Fibroblast of pulmonary artery (primary cell): ENCODE data around the gene CD163L1.
A peak's percentile ranks its signal among the peaks of the same experiment; 100 is the strongest.

ENCODE experiments used
- DNase-seq: peaks from one replicate; pipeline ENCODE4 v3.0.0-alpha.2; 2010; ENCODE audit warnings: low read depth
- H3K4me3 ChIP-seq: replicated peaks from 2 replicates; pipeline ENCODE4 v1.5.1; 2011; ENCODE audit warnings: low read depth, mild to moderate bottlenecking, control low read depth, low read length, moderate library complexity
- CTCF ChIP-seq: IDR thresholded peaks from 2 replicates; pipeline ENCODE4 v1.5.1; 2011; ENCODE audit warnings: mild to moderate bottlenecking, control low read depth, low read length, inconsistent platforms; ENCODE audit errors: missing control alignments

Gene CD163L1

GRCh38 chr12:7376196-7376595 is 67.8 kb downstream of the CD163L1 start:
- H3K4me3 ChIP-seq, result no peak overlapping the region
- DNase-seq, result peak; percentile 16
- TF ChIP-seq CTCF, result no peak

- TF ChIP-seq CTCF, result no peak
- no peak for DNase-seq
- H3K4me3 ChIP-seq, result no peak overlapping the region
These were observed 68.8 kb downstream of the CD163L1 start for GRCh38 chr12:7375145-7375543.

- TF ChIP-seq CTCF, result peak; percentile 23
- peak; percentile 7 for DNase-seq
- no peak overlapping the region for H3K4me3 ChIP-seq
These were observed 69.4 kb downstream of the CD163L1 start for GRCh38 chr12:7374423-7375144.

- H3K4me3 ChIP-seq, result no peak overlapping the region
These were observed 70.7 kb downstream of the CD163L1 start for GRCh38 chr12:7373226-7373625.

GRCh38 chr12:7369274-7369729 is 74.7 kb downstream of the CD163L1 start:
- H3K4me3 ChIP-seq, result no peak overlapping the region
- DNase-seq, result peak; percentile 5
- no peak for TF ChIP-seq CTCF

More at GRCh38 chr12:7373226-7373625, 70.7 kb downstream of the CD163L1 start:
- no peak for DNase-seq
- TF ChIP-seq CTCF, result no peak

GRCh38 chr12:7362734-7363133 is 81.2 kb downstream of the CD163L1 start:
- H3K4me3 ChIP-seq, result no peak overlapping the region
- no peak for TF ChIP-seq CTCF
- no peak for DNase-seq

- TF ChIP-seq CTCF, result no peak
- no peak for DNase-seq
- H3K4me3 ChIP-seq, result no peak overlapping the region
These were observed 82.7 kb downstream of the CD163L1 start for GRCh38 chr12:7361265-7361664.
